PFSK-1 (cell line): ENCODE results near the gene MIS18BP1.

ENCODE experiments used
- FOXP2 ChIP-seq: optimal IDR thresholded peaks from 2 replicates; pipeline ENCODE3; 2011; ENCODE audit warnings: borderline replicate concordance, control low read depth, inconsistent platforms; ENCODE audit not compliant: insufficient read depth; ENCODE audit errors: extremely low read length, extremely low read depth
- POLR2AphosphoS5 ChIP-seq: IDR thresholded peaks from 2 replicates; pipeline ENCODE4 v1.6.1; 2012; ENCODE audit warnings: low read depth, mild to moderate bottlenecking, control low read depth, low read length, moderate library complexity
- SIN3A ChIP-seq: IDR thresholded peaks from 2 replicates; pipeline ENCODE4 v1.6.1; 2012; ENCODE audit warnings: mild to moderate bottlenecking, low read length, moderate library complexity, borderline replicate concordance; ENCODE audit not compliant: insufficient read depth
- TAF1 ChIP-seq: IDR thresholded peaks from 2 replicates; pipeline ENCODE4 v1.6.1; 2012; ENCODE audit warnings: low read length, control low read depth, borderline replicate concordance; ENCODE audit not compliant: insufficient read depth
- TF ChIP-seq, protein P1 (sequence below), 2 experiments: IDR thresholded peaks; 2 replicates each; pipeline versions ENCODE4 v1.6.1 to v1.8.0; 2011 to 2012; ENCODE audit warnings: low read depth in 2 of 2, low read length in 2 of 2, control low read depth in 1 of 2, inconsistent platforms in 1 of 2, mild to moderate bottlenecking in 1 of 2, moderate library complexity in 1 of 2; ENCODE audit not compliant: insufficient read depth in 1 of 2

MIS18BP1 gene

DNA sequence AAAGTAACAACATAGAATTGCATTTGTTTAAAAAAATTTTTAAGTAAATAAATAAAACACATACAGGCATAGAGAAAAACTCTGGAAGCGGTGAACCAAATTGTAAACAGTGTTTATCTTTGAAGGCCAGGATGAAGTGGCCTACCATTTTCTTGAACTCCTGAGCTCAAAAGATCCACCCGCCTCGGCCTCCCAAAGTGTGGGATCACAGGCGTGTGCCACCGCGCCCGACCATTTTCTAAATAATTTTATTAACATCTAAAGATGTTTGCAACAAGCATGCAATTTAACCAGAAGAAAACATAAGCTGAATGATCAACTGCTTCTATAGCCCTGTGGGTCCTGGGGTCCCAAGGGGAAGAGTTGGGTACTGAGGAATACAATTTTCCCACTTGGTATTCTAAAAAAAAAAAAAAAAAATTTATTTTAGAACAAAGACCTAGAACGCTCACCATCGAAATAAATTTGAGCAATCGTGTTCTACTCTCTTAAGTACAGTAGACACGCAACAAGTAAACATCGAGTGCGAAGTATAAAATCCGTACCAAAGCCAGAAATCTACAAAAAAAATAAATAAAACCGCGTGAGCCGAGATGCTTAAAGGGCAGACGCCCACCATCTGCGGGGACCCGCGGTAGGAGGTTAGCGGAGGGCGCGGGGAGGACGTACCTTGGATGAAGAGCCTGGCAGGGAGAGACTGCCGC, 484 bp downstream of the MIS18BP1 start:
- TF ChIP-seq, protein P1, sequence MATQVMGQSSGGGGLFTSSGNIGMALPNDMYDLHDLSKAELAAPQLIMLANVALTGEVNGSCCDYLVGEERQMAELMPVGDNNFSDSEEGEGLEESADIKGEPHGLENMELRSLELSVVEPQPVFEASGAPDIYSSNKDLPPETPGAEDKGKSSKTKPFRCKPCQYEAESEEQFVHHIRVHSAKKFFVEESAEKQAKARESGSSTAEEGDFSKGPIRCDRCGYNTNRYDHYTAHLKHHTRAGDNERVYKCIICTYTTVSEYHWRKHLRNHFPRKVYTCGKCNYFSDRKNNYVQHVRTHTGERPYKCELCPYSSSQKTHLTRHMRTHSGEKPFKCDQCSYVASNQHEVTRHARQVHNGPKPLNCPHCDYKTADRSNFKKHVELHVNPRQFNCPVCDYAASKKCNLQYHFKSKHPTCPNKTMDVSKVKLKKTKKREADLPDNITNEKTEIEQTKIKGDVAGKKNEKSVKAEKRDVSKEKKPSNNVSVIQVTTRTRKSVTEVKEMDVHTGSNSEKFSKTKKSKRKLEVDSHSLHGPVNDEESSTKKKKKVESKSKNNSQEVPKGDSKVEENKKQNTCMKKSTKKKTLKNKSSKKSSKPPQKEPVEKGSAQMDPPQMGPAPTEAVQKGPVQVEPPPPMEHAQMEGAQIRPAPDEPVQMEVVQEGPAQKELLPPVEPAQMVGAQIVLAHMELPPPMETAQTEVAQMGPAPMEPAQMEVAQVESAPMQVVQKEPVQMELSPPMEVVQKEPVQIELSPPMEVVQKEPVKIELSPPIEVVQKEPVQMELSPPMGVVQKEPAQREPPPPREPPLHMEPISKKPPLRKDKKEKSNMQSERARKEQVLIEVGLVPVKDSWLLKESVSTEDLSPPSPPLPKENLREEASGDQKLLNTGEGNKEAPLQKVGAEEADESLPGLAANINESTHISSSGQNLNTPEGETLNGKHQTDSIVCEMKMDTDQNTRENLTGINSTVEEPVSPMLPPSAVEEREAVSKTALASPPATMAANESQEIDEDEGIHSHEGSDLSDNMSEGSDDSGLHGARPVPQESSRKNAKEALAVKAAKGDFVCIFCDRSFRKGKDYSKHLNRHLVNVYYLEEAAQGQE (IDR thresholded peaks at IDR 0.05; ENCODE audit: insufficient read depth in 1 of 2, low read depth in 2 of 2, low read length in 2 of 2): no peak
- TF ChIP-seq FOXP2 (no peak), TAF1 (no peak), POLR2AphosphoS5 (no peak), SIN3A (no peak)

DNA sequence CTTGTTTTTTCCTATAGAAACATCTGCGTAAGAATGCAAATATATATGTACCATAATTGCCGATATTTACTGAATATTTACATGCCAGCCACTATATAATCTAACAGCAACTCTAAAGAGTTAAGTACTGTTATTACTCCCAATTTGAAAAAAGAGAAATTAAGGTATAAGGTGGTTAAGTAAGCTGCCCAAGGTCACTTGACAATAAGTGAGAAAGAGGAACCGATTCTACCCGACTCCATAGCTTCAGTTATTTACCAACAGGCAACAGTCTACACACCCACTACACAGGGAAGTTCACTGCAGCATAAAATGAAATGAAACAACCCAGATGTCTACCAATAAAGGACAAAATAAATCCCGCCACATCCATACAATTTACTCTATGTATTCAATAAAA, 1.1 kb downstream of the MIS18BP1 start:
- no peak for TF ChIP-seq SIN3A

DNA sequence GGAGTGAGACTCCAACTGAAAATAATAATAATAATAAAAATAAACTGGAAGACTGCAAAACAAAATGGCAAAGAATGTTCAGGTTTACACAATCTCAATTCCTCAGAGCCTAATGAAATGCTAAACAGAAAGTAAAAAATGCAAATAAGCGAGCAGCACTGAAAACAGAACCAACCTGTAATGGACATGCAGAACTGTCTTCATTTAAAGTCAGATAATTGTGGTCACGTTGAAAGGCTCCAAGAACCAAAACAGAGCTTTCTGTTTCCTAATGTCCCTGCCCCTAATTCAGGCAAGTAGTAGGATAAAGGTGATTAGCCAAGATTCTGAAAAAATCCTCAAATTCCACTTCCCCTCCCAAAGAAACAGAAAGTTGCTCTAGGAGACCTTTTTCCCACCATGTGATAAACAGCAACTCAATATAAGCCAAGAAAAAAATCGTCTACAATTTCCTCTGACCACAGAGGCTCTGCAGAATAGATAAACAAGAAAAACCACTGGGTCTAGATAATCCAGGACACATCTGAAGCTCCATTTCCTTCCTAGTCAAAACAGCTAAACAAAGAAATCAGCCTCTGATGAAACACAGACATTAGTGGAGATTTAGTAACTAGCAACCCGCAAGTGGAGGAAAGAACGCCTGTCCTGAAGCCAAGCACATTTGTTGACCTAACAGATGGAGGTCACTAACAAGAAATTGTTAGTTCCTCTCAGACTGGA, 3.0 kb downstream of the MIS18BP1 start:
- TF ChIP-seq POLR2AphosphoS5 (no peak), FOXP2 (no peak), TAF1 (no peak), SIN3A (no peak)

DNA sequence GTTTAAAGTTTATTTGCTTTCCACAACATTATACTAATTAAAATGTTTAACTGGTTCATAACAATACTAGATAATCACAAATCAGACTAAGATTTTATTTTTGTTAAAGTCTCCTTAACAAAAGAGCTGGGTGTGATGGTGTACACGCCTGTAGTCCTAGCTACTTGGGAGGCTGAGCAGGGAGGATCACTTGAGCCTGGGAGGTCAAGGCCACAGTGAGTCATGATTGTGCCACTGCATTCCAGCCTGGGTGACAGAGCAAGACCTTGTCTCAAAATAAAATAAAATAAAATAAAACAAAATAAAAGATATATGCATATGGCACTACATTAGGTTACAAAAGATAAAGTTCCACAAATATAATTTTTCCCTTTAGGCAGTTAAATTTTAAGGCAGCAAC, 5.6 kb downstream of the MIS18BP1 start:
- TF ChIP-seq SIN3A (no peak), TAF1 (no peak), FOXP2 (no peak), POLR2AphosphoS5 (no peak)
- TF ChIP-seq, protein P1 (IDR thresholded peaks at IDR 0.05; ENCODE audit: insufficient read depth in 1 of 2, low read depth in 2 of 2, low read length in 2 of 2): no peak

DNA sequence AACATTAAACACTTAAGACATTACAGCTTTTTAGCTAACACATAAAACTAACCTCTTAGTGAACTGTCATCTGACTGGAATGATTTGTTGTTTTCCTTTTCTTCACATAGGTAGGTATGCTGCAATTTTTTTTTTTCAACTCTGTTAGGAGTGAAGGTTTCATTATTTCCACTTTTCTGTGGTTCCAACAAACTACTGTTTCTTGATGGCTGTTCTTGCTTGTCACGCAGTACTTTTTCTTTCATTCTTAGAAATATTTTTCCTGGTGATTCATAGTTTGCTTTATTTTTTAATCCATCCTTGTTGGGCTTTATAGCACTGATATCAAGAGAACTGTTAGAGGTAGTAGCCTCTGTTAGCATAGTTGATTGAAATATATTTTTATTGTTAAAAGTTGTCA, 6.3 kb downstream of the MIS18BP1 start:
- TF ChIP-seq SIN3A (no peak), TAF1 (no peak)
- TF ChIP-seq, protein P1 (IDR thresholded peaks at IDR 0.05; ENCODE audit: insufficient read depth in 1 of 2, low read depth in 2 of 2, low read length in 2 of 2): no peak

DNA sequence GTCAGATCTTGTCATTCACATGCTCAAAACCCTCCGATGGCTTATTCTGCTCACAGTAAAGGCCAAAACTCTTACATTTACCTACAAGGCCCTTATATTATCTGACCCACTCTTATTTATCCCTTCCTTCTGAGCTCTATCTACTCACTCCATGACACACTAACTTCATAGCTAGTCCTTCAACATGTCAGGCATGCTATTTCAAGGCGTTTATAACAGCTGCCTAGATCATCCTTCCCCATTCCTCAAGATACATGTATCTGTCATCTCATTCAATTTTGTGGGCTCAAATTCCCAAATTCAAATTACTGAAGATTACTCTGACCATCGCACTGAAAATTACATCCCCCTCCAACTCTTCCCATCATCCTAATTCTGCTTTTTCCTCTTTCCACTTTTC, 6.9 kb downstream of the MIS18BP1 start:
- TF ChIP-seq TAF1 (no peak), POLR2AphosphoS5 (no peak), FOXP2 (no peak)
- TF ChIP-seq, protein P1 (IDR thresholded peaks at IDR 0.05; ENCODE audit: insufficient read depth in 1 of 2, low read depth in 2 of 2, low read length in 2 of 2): no peak
